ENCODE measurements around the gene PPP1R12C.
"Not testable (repeated sequence)": the region's sequence is repeated elsewhere in the genome, so short reads cannot be mapped to it uniquely, and the experiment has no call there.

Gene PPP1R12C

GRCh38 chr19:55066107-55066709 lies 51.2 kb downstream of the PPP1R12C start:
- peaks cover 0 to 21% (median 14%) of the 10 kb centered on the region in 5 donors for H3K4me1 ChIP-seq (ENCODE audit: control insufficient read depth in 5 of 5, insufficient read depth in 5 of 5, low read length in 5 of 5)
- no peaks in the 10 kb centered on the region for H3K36me3 ChIP-seq (ENCODE audit: control insufficient read depth in 5 of 5, insufficient read depth in 5 of 5, low read length in 5 of 5)
- H3K27ac ChIP-seq (ENCODE audit: low read depth, low read length), result no peak overlapping the region
- no peak overlapping the region for H3K9ac ChIP-seq (ENCODE audit: low read length in 5 of 5)
- peaks cover 0 to 5% (median 0%) of the 10 kb centered on the region in 5 donors for H3K9me3 ChIP-seq (ENCODE audit: control insufficient read depth in 5 of 5, low read length in 5 of 5)
- H3K4me3 ChIP-seq (ENCODE audit: low read depth in 1 of 5, low read length in 5 of 5), result no peak overlapping the region
- peaks cover 14 to 39% (median 19%) of the 10 kb centered on the region in 5 donors for H3K27me3 ChIP-seq (ENCODE audit: control insufficient read depth in 5 of 5, insufficient read depth in 4 of 5, low read length in 5 of 5)

DNA sequence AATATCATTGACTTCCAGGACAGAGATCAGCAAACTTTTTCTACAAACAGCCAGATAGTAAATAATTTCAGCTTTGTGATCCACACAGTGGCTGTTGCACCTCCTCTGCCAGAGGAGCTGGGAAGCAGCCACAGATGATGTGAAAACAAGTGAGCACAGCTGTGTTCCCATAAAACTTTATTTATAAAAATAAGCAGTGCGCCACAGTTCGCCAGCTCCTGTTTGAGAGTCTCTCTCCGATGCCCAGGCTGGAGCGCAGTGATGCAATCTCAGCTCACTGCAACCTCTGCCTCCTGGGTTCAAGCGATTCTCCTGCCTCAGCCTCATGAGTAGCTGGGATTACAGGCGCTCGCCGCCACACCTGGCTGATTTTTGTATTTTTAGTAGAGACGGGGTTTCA lies 51.9 kb downstream of the PPP1R12C start:
- H3K36me3 ChIP-seq (ENCODE audit: control insufficient read depth in 5 of 5, insufficient read depth in 5 of 5, low read length in 5 of 5); H3K9me3 ChIP-seq (ENCODE audit: control insufficient read depth in 5 of 5, low read length in 5 of 5); H3K4me3 ChIP-seq (ENCODE audit: low read depth in 1 of 5, low read length in 5 of 5); H3K27ac ChIP-seq (ENCODE audit: low read depth, low read length); H3K9ac ChIP-seq (ENCODE audit: low read length in 5 of 5): not testable (repeated sequence)
- Histone ChIP-seq H3K4me1 (ENCODE audit: control insufficient read depth in 5 of 5, insufficient read depth in 5 of 5, low read length in 5 of 5) (peaks cover 0 to 21% (median 14%) of the 10 kb centered on the region in 5 donors), H3K27me3 (ENCODE audit: control insufficient read depth in 5 of 5, insufficient read depth in 4 of 5, low read length in 5 of 5) (peaks cover 10 to 33% (median 15%) of the 10 kb centered on the region in 5 donors)

GRCh38 chr19:55063492-55063843 lies 54.0 kb downstream of the PPP1R12C start:
- peak overlapping the region; percentile 59 to 88 (median 77) for H3K4me3 ChIP-seq (ENCODE audit: low read depth in 1 of 5, low read length in 5 of 5)
- H3K4me1 ChIP-seq (ENCODE audit: control insufficient read depth in 5 of 5, insufficient read depth in 5 of 5, low read length in 5 of 5), result peaks cover 0 to 15% (median 9%) of the 10 kb centered on the region in 5 donors
- peaks cover 0 to 8% (median 7%) of the 10 kb centered on the region in 5 donors for H3K36me3 ChIP-seq (ENCODE audit: control insufficient read depth in 5 of 5, insufficient read depth in 5 of 5, low read length in 5 of 5)
- H3K27me3 ChIP-seq (ENCODE audit: control insufficient read depth in 5 of 5, insufficient read depth in 4 of 5, low read length in 5 of 5), result peaks cover 0 to 18% (median 5%) of the 10 kb centered on the region in 5 donors
- no peak overlapping the region for H3K9ac ChIP-seq (ENCODE audit: low read length in 5 of 5)
- no peaks in the 10 kb centered on the region for H3K9me3 ChIP-seq (ENCODE audit: control insufficient read depth in 5 of 5, low read length in 5 of 5)
- H3K27ac ChIP-seq (ENCODE audit: low read depth, low read length), result no peak overlapping the region

DNA sequence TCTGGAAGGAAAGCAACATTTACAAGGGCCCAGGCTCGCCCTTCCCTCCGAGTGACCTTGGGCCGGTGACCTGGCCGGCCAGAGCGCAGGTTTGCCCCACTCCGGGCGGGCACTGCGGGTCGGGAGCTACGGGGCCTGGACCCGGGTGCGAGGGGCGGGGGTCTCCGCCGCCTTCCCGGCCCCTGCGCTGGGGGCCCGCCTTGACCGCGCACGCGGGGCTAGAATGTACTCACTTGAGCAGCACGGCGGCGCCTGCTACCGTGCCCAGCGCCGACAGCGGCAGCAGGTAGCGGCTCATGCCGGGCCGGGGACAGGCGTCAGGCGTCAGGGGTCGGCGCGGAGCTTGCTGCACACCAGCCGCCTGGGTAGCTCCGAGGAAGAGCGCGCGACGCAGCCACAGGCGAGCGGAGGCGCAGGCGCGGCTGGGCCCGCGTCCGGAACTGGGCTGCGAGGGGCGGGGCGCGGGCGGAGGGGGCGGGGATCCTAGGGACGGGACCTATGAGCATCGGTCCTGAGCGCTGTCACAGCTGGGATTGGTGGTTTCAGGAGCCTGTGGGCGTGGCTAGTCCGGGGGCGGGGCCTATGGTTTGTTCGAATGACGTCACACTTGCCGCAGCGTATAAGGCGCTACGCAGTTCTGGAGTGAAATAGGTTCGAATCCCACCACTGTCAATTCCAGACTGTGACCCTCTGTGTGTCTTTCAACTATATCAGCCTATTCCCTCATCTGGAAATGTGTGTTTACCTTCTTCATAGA lies 54.5 kb downstream of the PPP1R12C start, which contains the start of gene RDH13:
TSS of gene RDH13 (minus strand) at position 414 of the 757 bp plus-strand sequence. CDS start at position 298, 116 bp downstream.
- Histone ChIP-seq H3K4me3 (ENCODE audit: low read depth in 1 of 5, low read length in 5 of 5) (peak within 1 kb of the TSS; percentile 69 to 88 (median 77)), H3K9ac (ENCODE audit: low read length in 5 of 5) (peak within 1 kb of the TSS; percentile 16 to 85 (median 81)), H3K36me3 (ENCODE audit: control insufficient read depth in 5 of 5, insufficient read depth in 5 of 5, low read length in 5 of 5) (peaks cover 0 to 14% (median 10%) of the 10 kb centered on the region in 5 donors), H3K9me3 (ENCODE audit: control insufficient read depth in 5 of 5, low read length in 5 of 5) (no peaks in the 10 kb centered on the region), H3K4me1 (ENCODE audit: control insufficient read depth in 5 of 5, insufficient read depth in 5 of 5, low read length in 5 of 5) (peaks cover 0 to 15% (median 9%) of the 10 kb centered on the region in 5 donors), H3K27me3 (ENCODE audit: control insufficient read depth in 5 of 5, insufficient read depth in 4 of 5, low read length in 5 of 5) (peaks cover 0 to 15% (median 5%) of the 10 kb centered on the region in 5 donors), H3K27ac (ENCODE audit: low read depth, low read length) (no peak within 1 kb of the TSS)

DNA sequence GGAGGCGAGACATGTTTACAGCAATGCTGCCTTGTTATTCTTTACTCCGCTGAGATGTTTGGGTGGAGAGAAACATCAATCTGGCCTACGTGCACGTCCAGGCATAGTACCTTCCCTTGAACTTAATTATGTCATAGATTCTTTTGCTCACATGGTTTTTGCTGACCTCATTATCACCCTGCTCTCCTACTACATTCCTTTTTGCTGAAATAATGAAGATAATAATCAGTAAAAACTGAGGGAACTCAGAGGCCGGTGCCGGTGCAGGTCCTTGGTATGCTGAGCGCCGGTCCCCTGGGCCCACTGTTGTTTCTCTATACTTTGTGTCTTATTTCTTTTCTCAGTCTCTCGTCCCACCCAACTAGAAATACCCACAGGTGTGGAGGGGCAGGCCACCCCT lies 57.1 kb downstream of the PPP1R12C start:
- H3K9ac ChIP-seq (ENCODE audit: low read length in 5 of 5); H3K9me3 ChIP-seq (ENCODE audit: control insufficient read depth in 5 of 5, low read length in 5 of 5); H3K27me3 ChIP-seq (ENCODE audit: control insufficient read depth in 5 of 5, insufficient read depth in 4 of 5, low read length in 5 of 5); H3K27ac ChIP-seq (ENCODE audit: low read depth, low read length); H3K4me3 ChIP-seq (ENCODE audit: low read depth in 1 of 5, low read length in 5 of 5): not testable (repeated sequence)
- peaks cover 0 to 15% (median 9%) of the 10 kb centered on the region in 5 donors for H3K4me1 ChIP-seq (ENCODE audit: control insufficient read depth in 5 of 5, insufficient read depth in 5 of 5, low read length in 5 of 5)
- H3K36me3 ChIP-seq (ENCODE audit: control insufficient read depth in 5 of 5, insufficient read depth in 5 of 5, low read length in 5 of 5), result peaks cover 5 to 37% (median 31%) of the 10 kb centered on the region in 5 donors

DNA sequence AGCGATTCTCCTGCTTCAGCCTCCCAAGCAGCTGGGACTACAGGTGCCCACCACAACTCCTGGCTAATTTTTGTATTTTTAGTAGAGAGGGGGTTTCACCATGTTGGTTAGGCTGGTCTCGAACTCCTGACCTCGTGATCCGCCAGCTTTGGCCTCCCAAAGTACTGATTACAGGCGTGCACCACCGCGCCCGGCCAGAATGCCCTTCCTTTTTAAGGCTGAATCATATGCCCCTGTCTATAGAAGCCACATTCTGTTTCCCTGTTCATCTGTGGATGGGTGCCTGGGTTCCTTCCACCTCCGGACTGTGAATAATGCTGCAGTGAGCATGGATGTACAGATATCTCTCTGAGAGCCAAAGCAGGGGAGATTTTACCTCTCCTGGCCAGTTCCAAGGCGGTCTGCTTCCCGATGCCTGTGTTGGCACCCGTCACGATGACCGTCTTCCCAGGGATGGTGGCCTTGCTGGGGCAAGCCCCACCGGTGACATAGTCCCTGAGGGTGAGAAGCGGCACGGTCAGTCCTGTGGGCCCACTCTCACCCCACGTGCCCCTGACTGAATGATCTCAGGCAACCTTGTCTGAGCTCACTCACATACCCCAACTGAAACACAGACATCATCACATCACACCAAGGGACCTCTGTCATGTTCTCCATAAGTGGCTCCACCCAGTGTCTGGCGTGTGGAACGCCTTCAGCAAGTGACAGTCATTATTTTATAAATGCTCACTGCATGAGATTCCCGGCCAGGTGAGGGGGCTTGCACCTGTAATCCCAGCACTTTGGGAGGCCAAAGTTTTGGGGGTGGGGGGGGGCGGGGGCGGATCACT lies 58.4 kb downstream of the PPP1R12C start:
- Histone ChIP-seq H3K9ac (ENCODE audit: low read length in 5 of 5) (no peak overlapping the region), H3K27ac (ENCODE audit: low read depth, low read length) (no peak overlapping the region), H3K27me3 (ENCODE audit: control insufficient read depth in 5 of 5, insufficient read depth in 4 of 5, low read length in 5 of 5) (no peaks in the 10 kb centered on the region), H3K4me1 (ENCODE audit: control insufficient read depth in 5 of 5, insufficient read depth in 5 of 5, low read length in 5 of 5) (peaks cover 0 to 15% (median 9%) of the 10 kb centered on the region in 5 donors), H3K36me3 (ENCODE audit: control insufficient read depth in 5 of 5, insufficient read depth in 5 of 5, low read length in 5 of 5) (peaks cover 8 to 49% (median 39%) of the 10 kb centered on the region in 5 donors), H3K4me3 (ENCODE audit: low read depth in 1 of 5, low read length in 5 of 5) (no peak overlapping the region), H3K9me3 (ENCODE audit: control insufficient read depth in 5 of 5, low read length in 5 of 5) (no peaks in the 10 kb centered on the region)

DNA sequence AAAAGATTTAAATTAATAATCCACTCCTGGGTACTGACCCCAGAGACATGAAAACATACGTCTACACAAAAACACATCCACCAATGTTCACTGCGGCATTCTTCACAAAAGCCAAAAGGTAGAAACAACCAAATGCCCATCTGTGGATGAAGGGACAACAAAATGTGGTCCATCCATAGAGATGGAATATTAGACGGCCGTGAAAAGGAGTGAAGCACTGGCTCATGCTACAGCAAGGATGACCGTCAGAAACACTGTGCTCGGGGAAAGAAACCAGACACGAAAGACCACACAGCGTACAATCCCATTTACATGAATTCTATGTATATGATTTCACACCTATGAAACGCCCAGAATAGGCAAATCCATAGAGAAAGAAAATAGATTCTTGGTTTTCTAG lies 60.6 kb downstream of the PPP1R12C start:
- peaks cover 8 to 63% (median 50%) of the 10 kb centered on the region in 5 donors for H3K36me3 ChIP-seq (ENCODE audit: control insufficient read depth in 5 of 5, insufficient read depth in 5 of 5, low read length in 5 of 5)

DNA sequence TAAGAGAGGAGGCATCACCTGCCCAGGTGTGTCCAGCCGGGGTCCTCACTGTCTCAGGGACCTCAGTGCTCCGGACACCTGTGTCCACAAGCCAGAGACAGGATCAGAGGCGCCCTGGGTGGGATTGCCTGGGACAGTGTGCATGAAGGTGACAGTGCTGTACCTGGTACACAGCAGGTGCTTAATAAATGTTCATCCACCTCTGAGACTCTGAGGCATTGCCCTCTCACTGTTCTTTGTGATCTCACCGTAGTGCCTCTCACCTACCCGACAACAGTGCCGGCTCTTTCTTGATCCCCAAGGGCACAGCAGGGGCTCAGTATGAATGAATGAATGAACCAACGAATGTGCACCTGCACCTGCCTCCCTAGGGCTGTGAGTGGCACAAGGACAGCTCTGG lies 63.7 kb downstream of the PPP1R12C start:
- Histone ChIP-seq H3K4me3 (ENCODE audit: low read depth in 1 of 5, low read length in 5 of 5) (no peak overlapping the region), H3K9ac (ENCODE audit: low read length in 5 of 5) (no peak overlapping the region)

More for the DNA sequence above, 60.6 kb downstream of the PPP1R12C start:
- Histone ChIP-seq H3K27me3 (ENCODE audit: control insufficient read depth in 5 of 5, insufficient read depth in 4 of 5, low read length in 5 of 5) (no peaks in the 10 kb centered on the region), H3K4me1 (ENCODE audit: control insufficient read depth in 5 of 5, insufficient read depth in 5 of 5, low read length in 5 of 5) (peaks cover 0 to 4% (median 0%) of the 10 kb centered on the region in 5 donors), H3K27ac (ENCODE audit: low read depth, low read length) (no peak overlapping the region), H3K9me3 (ENCODE audit: control insufficient read depth in 5 of 5, low read length in 5 of 5) (no peaks in the 10 kb centered on the region), H3K4me3 (ENCODE audit: low read depth in 1 of 5, low read length in 5 of 5) (no peak overlapping the region), H3K9ac (ENCODE audit: low read length in 5 of 5) (no peak overlapping the region)

DNA sequence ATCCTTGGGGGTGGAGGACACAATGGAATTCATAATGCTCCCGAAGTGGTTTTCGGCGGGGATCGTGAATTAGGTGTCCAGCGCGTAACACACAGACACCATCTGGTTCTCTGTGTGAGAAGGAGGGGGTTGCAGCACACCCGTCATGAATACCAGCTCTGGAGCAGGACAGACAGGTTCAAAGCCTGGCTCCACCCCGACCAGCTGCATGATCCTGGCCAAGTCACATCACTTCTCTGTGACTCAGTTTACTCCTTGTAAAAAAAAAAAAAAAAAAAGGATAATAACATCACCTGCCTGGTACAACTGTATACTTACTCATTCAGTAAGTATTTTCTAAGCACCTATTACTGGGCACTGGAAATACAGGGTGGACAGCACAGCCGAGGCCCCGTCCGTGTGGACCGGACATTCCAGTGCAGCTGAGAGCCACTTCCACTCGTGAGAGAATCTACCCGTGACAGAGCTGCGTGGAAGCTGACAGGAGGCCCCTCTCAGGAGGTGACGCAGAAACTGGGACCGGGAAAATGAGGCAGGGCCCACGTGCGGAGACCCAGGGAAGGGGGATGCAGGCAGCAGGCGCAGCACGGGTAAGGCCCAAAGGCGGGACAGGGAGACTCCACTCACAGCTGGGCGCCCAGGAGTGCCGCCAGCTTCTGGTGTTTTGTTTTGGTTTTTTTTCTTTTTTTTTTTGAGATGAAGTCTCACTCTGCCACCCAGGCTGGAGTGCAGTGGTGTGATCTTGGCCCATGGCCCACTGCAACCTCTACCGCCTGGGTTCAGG lies 66.5 kb downstream of the PPP1R12C start:
- Histone ChIP-seq H3K27me3 (ENCODE audit: control insufficient read depth in 5 of 5, insufficient read depth in 4 of 5, low read length in 5 of 5) (no peaks in the 10 kb centered on the region), H3K36me3 (ENCODE audit: control insufficient read depth in 5 of 5, insufficient read depth in 5 of 5, low read length in 5 of 5) (peaks cover 3 to 84% (median 65%) of the 10 kb centered on the region in 5 donors)

More for the DNA sequence above, 63.7 kb downstream of the PPP1R12C start:
- no peaks in the 10 kb centered on the region for H3K9me3 ChIP-seq (ENCODE audit: control insufficient read depth in 5 of 5, low read length in 5 of 5)
- H3K27me3 ChIP-seq (ENCODE audit: control insufficient read depth in 5 of 5, insufficient read depth in 4 of 5, low read length in 5 of 5), result no peaks in the 10 kb centered on the region
- H3K4me1 ChIP-seq (ENCODE audit: control insufficient read depth in 5 of 5, insufficient read depth in 5 of 5, low read length in 5 of 5), result no peaks in the 10 kb centered on the region
- no peak overlapping the region for H3K27ac ChIP-seq (ENCODE audit: low read depth, low read length)
- H3K36me3 ChIP-seq (ENCODE audit: control insufficient read depth in 5 of 5, insufficient read depth in 5 of 5, low read length in 5 of 5), result peaks cover 8 to 84% (median 61%) of the 10 kb centered on the region in 5 donors

More for the DNA sequence above, 66.5 kb downstream of the PPP1R12C start:
- Histone ChIP-seq H3K4me1 (ENCODE audit: control insufficient read depth in 5 of 5, insufficient read depth in 5 of 5, low read length in 5 of 5) (no peaks in the 10 kb centered on the region), H3K9me3 (ENCODE audit: control insufficient read depth in 5 of 5, low read length in 5 of 5) (no peaks in the 10 kb centered on the region), H3K9ac (ENCODE audit: low read length in 5 of 5) (no peak overlapping the region), H3K27ac (ENCODE audit: low read depth, low read length) (no peak overlapping the region), H3K4me3 (ENCODE audit: low read depth in 1 of 5, low read length in 5 of 5) (no peak overlapping the region)
